ENCODE measurements around the gene HIF3A.

HIF3A gene

GRCh38 chr19:46337487-46337886, 40.6 kb downstream of the HIF3A start:
- DNase-seq = no peak

- DNase-seq = no peak
Observed at GRCh38 chr19:46339446-46339845, 42.6 kb downstream of the HIF3A start.

- no peak for DNase-seq
Observed at GRCh38 chr19:46340051-46340659, 43.3 kb downstream of the HIF3A start.

- DNase-seq = no peak
Observed at GRCh38 chr19:46341937-46342336, 45.1 kb downstream of the HIF3A start.

- no peak for DNase-seq
Observed at GRCh38 chr19:46344363-46344762, 47.5 kb downstream of the HIF3A start.

GRCh38 chr19:46345157-46345556, 48.3 kb downstream of the HIF3A start:
- no peak for DNase-seq

GRCh38 chr19:46346821-46347571, 50.2 kb downstream of the HIF3A start, which contains the start of gene PPP5C:
Gene PPP5C, plus strand, starts transcription at chr19:46347087. Its CDS starts 10 bp downstream, at chr19:46347097.
- peak; percentile 95 for DNase-seq

- DNase-seq = no peak
Observed at GRCh38 chr19:46347572-46347883, 50.7 kb downstream of the HIF3A start.

GRCh38 chr19:46347985-46348384, 51.1 kb downstream of the HIF3A start:
- no peak for DNase-seq

- no peak for DNase-seq
Observed at GRCh38 chr19:46349311-46349993, 52.6 kb downstream of the HIF3A start.

GRCh38 chr19:46350029-46350757, 53.4 kb downstream of the HIF3A start:
- no peak for DNase-seq

- no peak for DNase-seq
Observed at GRCh38 chr19:46350758-46351159, 53.9 kb downstream of the HIF3A start.

- DNase-seq = no peak
Observed at GRCh38 chr19:46351241-46352041, 54.6 kb downstream of the HIF3A start.

GRCh38 chr19:46353730-46354528, 57.1 kb downstream of the HIF3A start:
- DNase-seq = no peak

GRCh38 chr19:46355234-46356148, 58.6 kb downstream of the HIF3A start:
- DNase-seq = no peak

- no peak for DNase-seq
Observed at GRCh38 chr19:46356149-46357055, 59.6 kb downstream of the HIF3A start.

- no peak for DNase-seq
Observed at GRCh38 chr19:46357846-46358583, 61.2 kb downstream of the HIF3A start.

- DNase-seq = no peak
Observed at GRCh38 chr19:46361915-46362314, 65.1 kb downstream of the HIF3A start.

GRCh38 chr19:46364359-46364758, 67.5 kb downstream of the HIF3A start:
- no peak for DNase-seq
